Ammon's horn (tissue), 1 donor: ENCODE measurements around the gene OPN1MW2.
"Not testable (repeated sequence)": the region's sequence is repeated elsewhere in the genome, so short reads cannot be mapped to it uniquely, and the experiment has no call there.

Source experiments
- DNase-seq: peaks from one replicate; pipeline ENCODE4 v3.0.0-alpha.2; 2016; ENCODE audit warnings: low spot score

Gene OPN1MW2

GRCh38 chrX:154269245-154269644 lies 49.7 kb downstream of the OPN1MW2 start:
- not testable (repeated sequence) for DNase-seq
